Calu3 (cell line): Measurements from ENCODE around the gene CD68. TPM values are rescaled to one million over a fixed set of nuclear protein-coding genes. Genes with fewer than 3 reads are reported as not detected.

Source experiments
- BruUV-seq: library from RNA; stranded (reverse); fragments of 400-500 nt; replicated peaks from 2 replicates; lab custom pipeline; 2021; lab: Mats Ljungman, UMichigan
- CTCF ChIA-PET: fragments of 300-600 bp; sonication (Branson Sonifier 250); formaldehyde crosslinking; loops from one replicate; lab custom pipeline; 2022; ENCODE audit warnings: antibody characterized with exemption; lab: Charles Lee
- DNase-seq: peaks from one replicate; pipeline ENCODE4 v3.0.0; 2022
- H3K27ac Mint-ChIP-seq: one replicate; pipeline ENCODE4 v1.8.0; 2022; ENCODE audit warnings: mixed read lengths; ENCODE audit not compliant: unreplicated experiment
- H3K27me3 Mint-ChIP-seq: one replicate; pipeline ENCODE4 v1.8.0; 2022; ENCODE audit warnings: mixed read lengths; ENCODE audit not compliant: unreplicated experiment
- H3K36me3 Mint-ChIP-seq: one replicate; pipeline ENCODE4 v1.8.0; 2022; ENCODE audit warnings: mild to moderate bottlenecking, moderate library complexity, mixed read lengths; ENCODE audit not compliant: insufficient read depth, unreplicated experiment
- H3K4me1 Mint-ChIP-seq: one replicate; pipeline ENCODE4 v1.8.0; 2022; ENCODE audit warnings: mild to moderate bottlenecking, low read depth, mixed read lengths; ENCODE audit not compliant: unreplicated experiment
- H3K4me3 Mint-ChIP-seq: one replicate; pipeline ENCODE4 v1.8.0; 2022; ENCODE audit warnings: mild to moderate bottlenecking, low read depth, moderate library complexity, mixed read lengths; ENCODE audit not compliant: unreplicated experiment
- H3K9me3 Mint-ChIP-seq: one replicate; pipeline ENCODE4 v1.8.0; 2022; ENCODE audit warnings: low read depth, mixed read lengths; ENCODE audit not compliant: unreplicated experiment
- CTCF ChIP-seq: fragments of 200-600 bp; IDR thresholded peaks from one replicate; pipeline ENCODE4 v1.8.0; 2022; ENCODE audit warnings: antibody characterized with exemption; ENCODE audit not compliant: unreplicated experiment
- intact Hi-C: fragments of 100-400 bp; cut with micrococcal nuclease; formaldehyde crosslinking; loops from one replicate; pipeline ENCODE4 v1.10.0; 2022; ENCODE audit not compliant: unreplicated experiment
- total RNA-seq: library from RNA; stranded (reverse); gene quantifications from 2 replicates; pipeline ENCODE4 v1.2.3, GENCODE V29; 2022

Gene CD68
- total RNA-seq, 1 experiment from 2014 or later: 28.6 TPM

- Mint-ChIP-seq H3K27ac (peak overlapping the region; percentile 11), H3K9me3 (no peaks in the 10 kb centered on the region), H3K4me3 (peak overlapping the region; percentile 78), H3K36me3 (peaks cover 28% of the 10 kb centered on the region), H3K27me3 (no peaks in the 10 kb centered on the region), H3K4me1 (peaks cover 23% of the 10 kb centered on the region)
- intact Hi-C loops: no loop called here
- BruUV-seq: no TSS peak
- TF ChIP-seq CTCF: no peak
- CTCF ChIA-PET: no interaction called here
- no peak for DNase-seq
Measured at GRCh38 chr17:7612294-7612640, 32.8 kb downstream of the CD68 start.

- peak; percentile 3 for TF ChIP-seq CTCF
- H3K36me3 Mint-ChIP-seq: peaks cover 28% of the 10 kb centered on the region
- no peaks in the 10 kb centered on the region for H3K27me3 Mint-ChIP-seq
- DNase-seq: no peak
- peaks cover 23% of the 10 kb centered on the region for H3K4me1 Mint-ChIP-seq
- CTCF ChIA-PET: interaction anchor here (0.6 to 1.4 kb wide), 3 partner anchors 9 to 209 kb away, joined by 3 to 5 read pairs (median 4); partner anchors contain the start of gene CD68
- peak overlapping the region; percentile 78 for H3K4me3 Mint-ChIP-seq
- no peaks in the 10 kb centered on the region for H3K9me3 Mint-ChIP-seq
- H3K27ac Mint-ChIP-seq: peak overlapping the region; percentile 57
- intact Hi-C loops: no loop called here
- TSS peak; percentile 39 for BruUV-seq
Measured at GRCh38 chr17:7613769-7614424, 34.5 kb downstream of the CD68 start.

GRCh38 chr17:7614425-7615264 is 35.2 kb downstream of the CD68 start, which contains the start of gene FXR2:
Gene FXR2, minus strand, starts transcription at chr17:7614897. Its CDS starts 365 bp downstream, at chr17:7614532.
- H3K4me1 Mint-ChIP-seq: peaks cover 23% of the 10 kb centered on the region
- H3K4me3 Mint-ChIP-seq: peak within 1 kb of the TSS; percentile 78
- H3K27me3 Mint-ChIP-seq: no peaks in the 10 kb centered on the region
- peak within 1 kb of the TSS; percentile 79 for H3K27ac Mint-ChIP-seq
- intact Hi-C loops: no loop called here
- peaks cover 25% of the 10 kb centered on the region for H3K36me3 Mint-ChIP-seq
- BruUV-seq: no TSS peak
- H3K9me3 Mint-ChIP-seq: no peaks in the 10 kb centered on the region
- DNase-seq: peak; percentile 96
- TF ChIP-seq CTCF: no peak
- CTCF ChIA-PET: interaction anchor here (0.6 to 1.4 kb wide), 7 partner anchors 10 to 400 kb away, joined by 3 to 5 read pairs (median 4); partner anchors contain the start of genes ATP1B2, CD68, SAT2 and TMEM256

- Mint-ChIP-seq H3K4me3 (peak overlapping the region; percentile 78), H3K36me3 (peaks cover 25% of the 10 kb centered on the region), H3K27me3 (no peaks in the 10 kb centered on the region), H3K27ac (peak overlapping the region; percentile 79), H3K9me3 (no peaks in the 10 kb centered on the region), H3K4me1 (peaks cover 23% of the 10 kb centered on the region)
- CTCF ChIA-PET: interaction anchor here (0.6 to 1.4 kb wide), 7 partner anchors 12 to 401 kb away, joined by 3 to 5 read pairs (median 3); partner anchors contain the start of genes ATP1B2, CD68, SAT2 and TMEM256
- BruUV-seq: no TSS peak
- TF ChIP-seq CTCF: no peak
- no peak for DNase-seq
- intact Hi-C loops: no loop called here
Measured at GRCh38 chr17:7615265-7615747, 35.9 kb downstream of the CD68 start.
